CD4-positive, alpha-beta T cell (primary cell): ENCODE results near the gene ZG16. TPM values are rescaled to one million over a fixed set of nuclear protein-coding genes. Genes with fewer than 3 reads are reported as not detected.

Experiments
- ATAC-seq: fragments of 200-7000 bp; cut with Tn5 transposase; one replicate; pipeline ENCODE4 v1.10.0; 2022; ENCODE audit warnings: mild to moderate bottlenecking; ENCODE audit not compliant: poor library complexity
- CTCF ChIA-PET: fragments of 350-600 bp; sonication (Branson Sonifier 250); formaldehyde crosslinking; loops from one replicate; lab custom pipeline; 2021; ENCODE audit warnings: antibody characterized with exemption, inconsistent platforms; lab: Charles Lee
- POLR2A ChIA-PET: fragments of 350-600 bp; sonication (Branson Sonifier 250); formaldehyde crosslinking; loops from one replicate; lab custom pipeline; 2021; ENCODE audit warnings: antibody characterized with exemption, inconsistent platforms; lab: Charles Lee
- DNase-seq, 14 experiments: peaks; one replicate each; pipeline ENCODE4 v3.0.0-alpha.2; 2013 to 2020; ENCODE audit warnings: mixed read lengths in 2 of 14
- H3K27ac ChIP-seq, 2 donors: one replicate each; pipeline versions ENCODE4 v1.5.1 to v1.7.0; 2013; ENCODE audit warnings: low read length in 2 of 2, low read depth in 1 of 2, mild to moderate bottlenecking in 1 of 2
- H3K27me3 ChIP-seq, 2 experiments: 1 replicate in 1 of 2; 2 replicates in 1 of 2; pipeline versions ENCODE4 v1.6.1 to v1.7.0; 2013; ENCODE audit warnings: low read length in 2 of 2, control low read depth in 1 of 2, mild to moderate bottlenecking in 1 of 2, moderate library complexity in 1 of 2; ENCODE audit not compliant: insufficient read depth in 2 of 2, control insufficient read depth in 1 of 2
- H3K36me3 ChIP-seq: one replicate; pipeline ENCODE4 v1.6.1; 2013; ENCODE audit warnings: low read length, control low read depth; ENCODE audit not compliant: insufficient read depth
- H3K4me1 ChIP-seq: one replicate; pipeline ENCODE4 v1.6.1; 2013; ENCODE audit warnings: low read length, control low read depth; ENCODE audit not compliant: insufficient read depth
- H3K4me3 ChIP-seq: one replicate; pipeline ENCODE4 v1.5.1; 2013; ENCODE audit warnings: mild to moderate bottlenecking, low read length, moderate library complexity
- H3K9me3 ChIP-seq, 2 experiments: 1 replicate in 1 of 2; 2 replicates in 1 of 2; pipeline versions ENCODE4 v1.6.1 to v1.7.0; 2013; ENCODE audit warnings: low read length in 2 of 2, mild to moderate bottlenecking in 2 of 2, control low read depth in 1 of 2, moderate library complexity in 1 of 2; ENCODE audit not compliant: control insufficient read depth in 1 of 2, insufficient read depth in 1 of 2
- H3K27ac Mint-ChIP-seq: one replicate; pipeline ENCODE4 v1.8.0; 2020; ENCODE audit warnings: mixed read lengths
- H3K27me3 Mint-ChIP-seq: one replicate; pipeline ENCODE4 v1.8.0; 2021; ENCODE audit warnings: mixed read lengths
- H3K36me3 Mint-ChIP-seq: one replicate; pipeline ENCODE4 v1.8.0; 2021; ENCODE audit warnings: low read depth, mixed read lengths
- H3K4me1 Mint-ChIP-seq: one replicate; pipeline ENCODE4 v1.8.0; 2021; ENCODE audit warnings: low read depth, mixed read lengths
- H3K4me3 Mint-ChIP-seq: one replicate; pipeline ENCODE4 v1.8.0; 2020; ENCODE audit warnings: mild to moderate bottlenecking, mixed read lengths
- H3K9me3 Mint-ChIP-seq: one replicate; pipeline ENCODE4 v1.8.0; 2020; ENCODE audit warnings: mixed read lengths
- intact Hi-C, 2 experiments: fragments of 100-400 bp; cut with DNase I in 1 of 2; cut with micrococcal nuclease in 1 of 2; formaldehyde crosslinking; loops; one replicate each; pipeline versions ENCODE4 v1.15.1 to v1.9.0; 2023 to 2025; cut with DNase I, micrococcal nuclease
- total RNA-seq, 174 experiments: library from RNA in 2 of 174; stranded (reverse) in 2 of 174; gene quantifications; one replicate each; pipeline ENCODE4 v1.2.3 and lab custom pipeline; 2021 to 2026
- TF ChIP-seq, protein P1 (sequence below): fragments of 200-600 bp; IDR thresholded peaks from one replicate; pipeline ENCODE4 v1.8.0; 2022; ENCODE audit warnings: antibody characterized with exemption, mild to moderate bottlenecking

ZG16 gene
- total RNA-seq, 2 experiments from 2014 or later: not detected

DNA sequence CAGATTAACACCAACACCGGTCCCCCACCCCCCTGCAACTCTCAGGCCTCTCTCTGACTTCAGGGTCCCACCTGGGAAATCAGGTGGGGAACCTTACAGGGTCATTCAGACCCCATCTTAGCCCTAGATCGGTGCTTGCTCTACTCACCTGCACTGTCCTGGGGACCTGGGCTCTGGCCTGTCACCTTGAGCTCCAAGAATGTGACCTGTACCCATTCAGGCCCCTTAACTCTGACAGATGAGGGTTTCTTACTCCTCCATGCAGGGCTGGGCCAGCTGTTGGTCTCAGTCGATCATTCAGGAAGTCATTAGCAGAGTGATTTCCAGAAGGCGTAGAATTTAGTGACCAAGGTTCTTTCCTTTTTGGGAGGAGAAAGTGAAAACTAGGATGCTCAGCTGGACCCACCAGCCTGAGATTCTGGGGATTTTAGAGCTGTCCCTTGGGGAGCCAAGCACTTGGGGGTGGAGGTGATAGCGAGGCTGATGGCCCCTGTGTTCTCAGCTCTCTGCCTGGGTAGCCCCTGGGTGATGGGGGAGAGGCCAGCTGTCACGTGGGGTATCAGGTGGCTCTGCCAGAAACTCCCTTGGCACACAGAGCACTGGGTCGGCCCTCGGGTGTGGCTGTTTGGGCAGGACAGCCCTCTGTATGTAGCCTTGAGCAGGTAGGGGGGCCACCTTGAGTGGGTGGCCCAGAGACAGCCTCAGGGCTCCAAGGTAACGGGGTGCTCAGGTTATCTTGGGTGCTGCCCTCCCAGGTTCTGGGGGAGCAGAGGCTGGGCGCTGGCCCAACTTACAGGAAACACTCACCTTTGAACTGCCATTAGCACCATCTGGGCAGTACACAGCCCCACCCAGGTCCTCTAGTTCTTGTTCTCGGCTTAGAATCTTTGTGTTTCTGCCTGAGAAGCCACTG lies 42.9 kb downstream of the ZG16 start:
- H3K4me1 Mint-ChIP-seq: peaks cover 83% of the 10 kb centered on the region
- ChIA-PET POLR2A (interaction anchor here (0.6 to 10.4 kb wide), 10 partner anchors 10 to 152 kb away, joined by 3 to 190 read pairs (median 4); partner anchors contain the start of genes CDIPT, KIF22, MAZ and TAOK2), CTCF (interaction anchor here (0.5 to 3.9 kb wide), 7 partner anchors 14 to 78 kb away, joined by 3 to 32 read pairs (median 4); partner anchors contain the start of gene KIF22)

DNA sequence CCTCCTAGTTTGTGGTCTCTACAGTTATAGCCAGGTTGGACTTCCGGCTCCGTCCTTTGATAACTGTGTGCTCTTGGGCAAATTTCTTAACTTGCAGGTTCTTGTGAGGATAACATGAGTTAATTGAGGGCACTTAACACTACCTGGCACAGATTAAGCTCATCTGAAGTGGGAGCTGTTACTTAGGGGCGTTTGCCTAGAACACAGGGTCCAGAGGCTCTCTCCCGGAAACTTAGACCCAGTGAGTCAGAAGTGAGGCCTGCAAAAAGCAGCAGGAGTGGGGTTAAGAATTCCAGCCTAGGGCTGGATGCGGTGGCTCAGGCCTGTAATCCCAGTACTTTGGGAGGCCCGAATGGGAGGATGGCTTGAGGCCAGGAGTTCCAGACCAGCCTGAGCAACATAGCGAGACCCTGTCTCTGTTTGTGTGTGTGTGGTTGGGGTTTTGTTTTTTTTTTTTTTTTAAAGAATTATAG lies 43.6 kb downstream of the ZG16 start:
- Mint-ChIP-seq H3K4me1 (peaks cover 85% of the 10 kb centered on the region), H3K4me3 (peak overlapping the region; percentile 98), H3K9me3 (no peaks in the 10 kb centered on the region), H3K36me3 (peaks cover 52% of the 10 kb centered on the region), H3K27ac (peak overlapping the region; percentile 83), H3K27me3 (no peaks in the 10 kb centered on the region)
- TF ChIP-seq, protein P1, sequence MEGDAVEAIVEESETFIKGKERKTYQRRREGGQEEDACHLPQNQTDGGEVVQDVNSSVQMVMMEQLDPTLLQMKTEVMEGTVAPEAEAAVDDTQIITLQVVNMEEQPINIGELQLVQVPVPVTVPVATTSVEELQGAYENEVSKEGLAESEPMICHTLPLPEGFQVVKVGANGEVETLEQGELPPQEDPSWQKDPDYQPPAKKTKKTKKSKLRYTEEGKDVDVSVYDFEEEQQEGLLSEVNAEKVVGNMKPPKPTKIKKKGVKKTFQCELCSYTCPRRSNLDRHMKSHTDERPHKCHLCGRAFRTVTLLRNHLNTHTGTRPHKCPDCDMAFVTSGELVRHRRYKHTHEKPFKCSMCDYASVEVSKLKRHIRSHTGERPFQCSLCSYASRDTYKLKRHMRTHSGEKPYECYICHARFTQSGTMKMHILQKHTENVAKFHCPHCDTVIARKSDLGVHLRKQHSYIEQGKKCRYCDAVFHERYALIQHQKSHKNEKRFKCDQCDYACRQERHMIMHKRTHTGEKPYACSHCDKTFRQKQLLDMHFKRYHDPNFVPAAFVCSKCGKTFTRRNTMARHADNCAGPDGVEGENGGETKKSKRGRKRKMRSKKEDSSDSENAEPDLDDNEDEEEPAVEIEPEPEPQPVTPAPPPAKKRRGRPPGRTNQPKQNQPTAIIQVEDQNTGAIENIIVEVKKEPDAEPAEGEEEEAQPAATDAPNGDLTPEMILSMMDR: no peak
- ChIA-PET POLR2A (interaction anchor here (0.6 to 10.4 kb wide), 4 partner anchors 13 to 32 kb away, joined by 3 to 190 read pairs (median 8); partner anchors contain the start of gene MAZ), CTCF (interaction anchor here (1.0 to 3.9 kb wide), 5 partner anchors 22 to 42 kb away, joined by 3 to 32 read pairs (median 4); partner anchors contain the start of gene KIF22)
- Histone ChIP-seq H3K9me3 (no peaks in the 10 kb centered on the region), H3K27me3 (no peaks in the 10 kb centered on the region), H3K4me3 (peak overlapping the region; percentile 94), H3K27ac (peak overlapping the region; percentile 75 to 83), H3K36me3 (peaks cover 30% of the 10 kb centered on the region), H3K4me1 (peaks cover 100% of the 10 kb centered on the region)
- no peak for DNase-seq
- no peak for ATAC-seq
- intact Hi-C loops: no loop called here

More for the DNA sequence above, 42.9 kb downstream of the ZG16 start:
- TF ChIP-seq, protein P1: no peak
- no peaks in the 10 kb centered on the region for H3K9me3 ChIP-seq
- ATAC-seq: peak; percentile 6
- peak overlapping the region; percentile 75 to 83 for H3K27ac ChIP-seq
- Mint-ChIP-seq H3K36me3 (peaks cover 55% of the 10 kb centered on the region), H3K4me3 (peak overlapping the region; percentile 98), H3K9me3 (no peaks in the 10 kb centered on the region), H3K27me3 (no peaks in the 10 kb centered on the region), H3K27ac (peak overlapping the region; percentile 83)
- peaks cover 30% of the 10 kb centered on the region for H3K36me3 ChIP-seq
- peak in 10 of 14 experiments; percentile 25 to 79 (median 48) for DNase-seq
- H3K27me3 ChIP-seq: no peaks in the 10 kb centered on the region
- peak overlapping the region; percentile 94 for H3K4me3 ChIP-seq
- peaks cover 97% of the 10 kb centered on the region for H3K4me1 ChIP-seq
- intact Hi-C loops: no loop called here

DNA sequence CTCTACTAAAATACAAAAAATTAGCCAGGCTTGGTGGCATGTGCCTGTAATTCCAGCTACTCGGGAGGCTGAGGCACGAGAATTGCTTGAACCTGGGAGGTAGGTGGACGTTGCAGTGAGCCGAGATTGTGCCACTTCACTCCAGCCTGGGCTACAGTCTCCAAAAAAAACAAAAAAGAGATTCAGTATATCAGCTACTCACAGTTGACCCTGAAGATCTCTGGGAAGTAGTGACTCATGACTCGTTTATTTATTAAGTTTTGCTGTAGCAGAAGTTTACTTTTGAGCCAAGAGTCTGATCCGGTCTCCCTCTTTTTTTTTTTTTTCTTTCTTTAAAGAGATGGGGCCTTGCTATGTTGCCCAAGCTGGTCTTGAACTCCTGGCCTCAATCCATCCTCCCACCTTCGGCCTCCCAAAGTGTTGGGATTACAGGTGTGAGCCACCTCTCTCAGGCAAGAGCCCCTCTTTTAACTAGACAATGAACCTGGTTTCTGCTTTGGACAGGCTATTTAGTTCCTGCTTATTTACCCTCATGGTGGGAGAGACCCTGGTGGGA lies 46.6 kb downstream of the ZG16 start:
- peaks cover 15% of the 10 kb centered on the region for H3K36me3 ChIP-seq
- no peaks in the 10 kb centered on the region for H3K9me3 Mint-ChIP-seq
- H3K4me1 ChIP-seq: peaks cover 100% of the 10 kb centered on the region
- H3K4me3 Mint-ChIP-seq: peak overlapping the region; percentile 84
- H3K4me1 Mint-ChIP-seq: peaks cover 80% of the 10 kb centered on the region
- H3K36me3 Mint-ChIP-seq: peaks cover 29% of the 10 kb centered on the region
- H3K9me3 ChIP-seq: no peaks in the 10 kb centered on the region
- H3K27ac Mint-ChIP-seq: peak overlapping the region; percentile 83
- ChIA-PET POLR2A (interaction anchor here (0.6 to 7.0 kb wide), 6 partner anchors 10 to 519 kb away, joined by 3 to 105 read pairs (median 4); partner anchors contain the start of genes ASPHD1, KIF22, PAGR1 and PRRT2), CTCF (interaction anchor here (0.7 to 7.3 kb wide), 5 partner anchors 8 to 124 kb away, joined by 3 to 49 read pairs (median 19); partner anchors contain the start of genes KIF22 and PAGR1)
- H3K27me3 ChIP-seq: no peaks in the 10 kb centered on the region
- ATAC-seq: no peak
- TF ChIP-seq, protein P1: no peak
- DNase-seq: no peak
- intact Hi-C loops: loop anchor here in 1 of 2 experiments (5.0 kb wide), 1 partner anchor 38 kb away; the partner anchor contains the start of gene CDIPT
- H3K4me3 ChIP-seq: no peak overlapping the region
- no peaks in the 10 kb centered on the region for H3K27me3 Mint-ChIP-seq
- peak overlapping the region in 1 of 2 donors; percentile 40 for H3K27ac ChIP-seq
